K562 (cell line): ENCODE measurements around the gene CSNK1D. TPM values are rescaled to one million over a fixed set of nuclear protein-coding genes. Genes with fewer than 3 reads are reported as not detected.

Experiments used
- ATF1 ChIP-seq, 2 experiments: fragments of 450-650 bp in 1 of 2; IDR thresholded peaks; 2 replicates each; pipeline ENCODE4 v1.6.1; 2016; ENCODE audit warnings: missing compliant biosample characterization in 1 of 2, missing genetic modification characterization in 1 of 2
- CHD7 ChIP-seq: fragments of 200-600 bp; sonication (generic); IDR thresholded peaks from one replicate; pipeline ENCODE4 v1.6.1; 2012; ENCODE audit warnings: mild to moderate bottlenecking, low read depth, low read length, inconsistent platforms
- DNMT1 ChIP-seq: fragments of 450-650 bp; IDR thresholded peaks from 2 replicates; pipeline ENCODE4 v1.6.1; 2016; ENCODE audit warnings: antibody characterized with exemption, mild to moderate bottlenecking
- ETV6 ChIP-seq, 3 experiments: fragments of 150-350 bp in 1 of 3; sonication (generic) in 1 of 3; formaldehyde crosslinking in 1 of 3; IDR thresholded peaks; 2 replicates each; pipeline versions ENCODE4 v1.6.1 to v1.8.0; 2014 to 2022; ENCODE audit warnings: borderline replicate concordance in 2 of 3, low read depth in 2 of 3, antibody characterized with exemption in 1 of 3, low read length in 1 of 3, mild to moderate bottlenecking in 1 of 3, missing genetic modification reagents in 1 of 3
- EWSR1 ChIP-seq: fragments of 450-650 bp; IDR thresholded peaks from 2 replicates; pipeline ENCODE4 v1.6.1; 2018; ENCODE audit warnings: borderline replicate concordance, mild to moderate bottlenecking, low read depth, moderate library complexity; ENCODE audit not compliant: partially characterized antibody
- FOXO4 ChIP-seq: fragments of 450-650 bp; formaldehyde crosslinking; IDR thresholded peaks from 2 replicates; pipeline ENCODE4 v1.4.0; 2020; ENCODE audit warnings: mild to moderate bottlenecking, moderate library complexity
- L3MBTL2 ChIP-seq: fragments of 450-650 bp; IDR thresholded peaks from 2 replicates; pipeline ENCODE4 v1.6.1; 2016; ENCODE audit warnings: mild to moderate bottlenecking, moderate library complexity
- SAFB ChIP-seq: fragments of 200-400 bp; formaldehyde crosslinking; IDR thresholded peaks from 2 replicates; pipeline ENCODE4 v1.6.1; 2017; ENCODE audit warnings: low read depth, low read length, borderline replicate concordance
- SIX5 ChIP-seq, 2 experiments: IDR thresholded peaks; 2 replicates each; pipeline ENCODE4 v1.6.1; 2011; ENCODE audit warnings: low read length in 2 of 2, borderline replicate concordance in 1 of 2, low read depth in 1 of 2, mild to moderate bottlenecking in 1 of 2, moderate library complexity in 1 of 2; ENCODE audit not compliant: insufficient read depth in 1 of 2
- TBL1XR1 ChIP-seq, 2 experiments: IDR thresholded peaks; 2 replicates each; pipeline ENCODE4 v1.6.1; 2012; ENCODE audit warnings: improper control_type of control experiment in 2 of 2, low read length in 2 of 2, mild to moderate bottlenecking in 1 of 2
- ZNF398 ChIP-seq: fragments of 250-450 bp; sonication (Bioruptor Pico); IDR thresholded peaks from 2 replicates; pipeline ENCODE4 v1.8.0; 2021; ENCODE audit warnings: moderate library complexity, mild to moderate bottlenecking, inconsistent platforms
- polyA plus RNA-seq, 8 experiments: library from polyadenylated mRNA; depleted of rRNA in 4 of 8; stranded (reverse) in 5 of 8; unstranded in 3 of 8; fragments of >200 nt; fragmentation: Nextera tagmentation in 2 of 8; fragmentation: Illumina TruSeq in 1 of 8; extraction: Ambion mirVana in 2 of 8; extraction: Trizol in 1 of 8; gene quantifications; 2 replicates each; pipeline versions ENCODE4 v1.2.1 to v1.2.3, GENCODE V29; 2011 to 2014; ENCODE audit warnings: inconsistent platforms in 1 of 8, missing spikeins in 1 of 8
- total RNA-seq, 7 experiments: library from RNA; depleted of rRNA in 6 of 7; stranded (reverse); fragments of >200 nt in 6 of 7; fragmentation: Illumina TruSeq in 2 of 7; extraction: Trizol in 2 of 7; gene quantifications; 2 replicates each; pipeline versions ENCODE4 v1.2.1 to v1.2.3, GENCODE V29; 2011 to 2021; ENCODE audit warnings: low replicate concordance in 1 of 7

The CSNK1D gene
- total and polyA plus RNA-seq, 9 of the 15 experiments (the other 6 are each of a cell fraction or from before 2014, with no cell fraction given), result 6.5 to 133 (median 41.3) TPM

GRCh38 chr17:82205720-82206508 is 67.6 kb downstream of the CSNK1D start (continued):
- no peak for TF ChIP-seq ATF1 (CRISPR knock-in tag; IDR thresholded peaks at IDR 0.05)
- TF ChIP-seq ATF1 (tag; IDR thresholded peaks at IDR 0.05), result peak; percentile 72
- TF ChIP-seq EWSR1, result no peak
- no peak for TF ChIP-seq SIX5 (IDR thresholded peaks at IDR 0.05; ENCODE audit: borderline replicate concordance in 1 of 2, insufficient read depth in 1 of 2, low read depth in 1 of 2, low read length in 2 of 2)
- TF ChIP-seq FOXO4 (CRISPR knock-in tag), result no peak
- no peak for TF ChIP-seq ZNF398 (CRISPR knock-in tag)
- TF ChIP-seq L3MBTL2, result peak; percentile 55; the same call in 1 of the 2 replicates
- TF ChIP-seq CHD7, result no peak
- TF ChIP-seq SAFB, result no peak
- no peak for TF ChIP-seq TBL1XR1 (IDR thresholded peaks at IDR 0.05; ENCODE audit: low read length in 2 of 2)
- no peak for TF ChIP-seq ETV6 (IDR thresholded peaks at IDR 0.05; ENCODE audit: borderline replicate concordance in 1 of 2, low read depth in 2 of 2, low read length in 1 of 2)
- no peak for TF ChIP-seq ETV6 (CRISPR knock-in tag; IDR thresholded peaks at IDR 0.05; ENCODE audit: borderline replicate concordance)
- TF ChIP-seq DNMT1, result no peak
